ENCODE measurements around the gene CTLA4.

DNA sequence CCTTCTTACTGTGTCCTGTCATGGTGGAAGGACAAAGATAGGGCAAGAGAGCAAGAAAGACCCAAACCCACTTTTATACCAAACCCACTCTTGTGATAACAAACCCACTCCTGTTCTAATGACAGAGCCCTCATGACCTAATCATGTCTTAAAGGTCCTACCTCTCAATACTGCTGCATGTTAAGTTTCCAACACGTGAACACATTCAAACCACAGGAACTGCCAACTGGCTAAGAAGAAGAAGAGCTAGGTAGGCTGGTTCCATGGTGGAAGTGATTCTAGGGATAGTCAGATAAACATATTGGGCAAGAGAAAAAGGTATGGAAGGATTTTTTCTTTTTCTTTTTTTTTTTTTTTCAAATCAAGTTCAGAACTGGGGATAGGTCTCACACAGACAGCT is 22.0 kb downstream of the CTLA4 start:
- no peak for TF ChIP-seq CTCF (IDR thresholded peaks at IDR 0.05; ENCODE audit: low read depth, low read length)
- TF ChIP-seq POLR2A (IDR thresholded peaks at IDR 0.05; ENCODE audit: extremely low read depth, insufficient read length) = no peak
- no peak for TF ChIP-seq MAX (IDR thresholded peaks at IDR 0.05; ENCODE audit: low read depth, low read length)
